GM18907 (cell line): ENCODE measurements around the gene CEBPG.

Experiments used
- ATAC-seq: cut with Tn5 transposase; IDR thresholded peaks from one replicate; pipeline ENCODE4 v1.9.1; 2021; ENCODE audit warnings: mild to moderate bottlenecking, moderate library complexity; ENCODE audit not compliant: unreplicated experiment

The CEBPG gene

DNA sequence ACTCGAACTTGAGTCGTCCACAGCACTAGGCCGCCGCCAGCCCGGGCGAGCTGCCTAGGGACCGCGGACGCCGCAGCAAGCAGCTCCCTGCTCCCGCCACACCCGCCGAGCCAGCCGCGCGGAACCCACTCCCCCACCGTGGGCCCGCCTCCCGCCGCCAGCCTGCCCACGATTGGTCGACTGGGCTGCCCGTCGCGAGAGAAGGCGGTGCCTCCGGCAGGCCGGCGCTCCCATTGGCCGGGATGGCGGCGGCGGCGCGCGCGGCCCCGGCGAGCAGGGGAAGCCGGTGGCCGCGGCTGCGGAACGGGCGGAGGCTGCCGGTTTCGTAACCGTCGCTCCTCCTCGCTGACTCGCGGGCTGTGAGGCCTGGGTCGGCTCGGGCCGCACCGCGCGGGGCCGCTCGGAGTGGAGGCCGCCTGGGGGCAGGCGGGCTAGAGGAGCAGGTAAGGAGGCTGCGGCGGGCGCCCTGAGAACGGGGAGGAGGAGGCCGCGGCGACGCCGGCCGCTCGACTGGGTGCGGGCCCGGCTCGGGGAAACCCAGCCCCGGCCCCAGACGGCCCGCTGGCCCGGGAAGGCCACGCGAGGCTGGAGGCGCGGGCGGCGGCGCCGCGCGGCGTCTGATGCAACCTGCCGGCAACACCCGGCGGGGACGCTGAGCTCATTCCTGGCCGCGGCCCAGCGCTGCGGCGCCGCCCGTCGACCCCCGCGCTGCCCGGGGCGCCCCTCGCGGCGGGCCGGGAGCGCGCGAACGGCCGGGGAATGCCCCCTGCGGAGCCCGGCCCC is at the start of gene CEBPG:
CEBPG (plus strand) TSS at position 257 of the 783 bp plus-strand sequence. CDS start 5,531 bp downstream, outside the sequence.
- peak; percentile 88 for ATAC-seq

DNA sequence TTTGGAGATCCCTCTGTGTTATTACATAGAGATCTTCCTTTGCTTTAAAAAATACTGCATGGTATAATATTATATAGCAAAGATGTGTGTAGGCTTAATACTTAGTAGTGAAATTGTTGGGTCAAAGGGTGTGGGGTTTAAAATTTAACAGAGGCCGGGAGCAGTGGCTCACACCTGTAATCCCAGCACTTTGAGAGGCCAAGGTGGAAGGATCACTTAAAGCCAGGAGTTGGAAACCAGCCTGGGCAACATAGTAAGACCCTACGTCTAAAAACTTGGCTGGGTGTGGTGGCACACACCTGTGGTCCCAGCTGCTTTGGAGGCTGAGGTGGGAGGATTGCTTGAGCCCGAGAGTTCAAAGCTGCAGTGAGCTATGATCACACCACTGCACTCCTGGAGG is 48.9 kb upstream of the CEBPG start:
- ATAC-seq: no peak

GRCh38 chr19:33325920-33326319 is 47.6 kb upstream of the CEBPG start:
- ATAC-seq: no peak

DNA sequence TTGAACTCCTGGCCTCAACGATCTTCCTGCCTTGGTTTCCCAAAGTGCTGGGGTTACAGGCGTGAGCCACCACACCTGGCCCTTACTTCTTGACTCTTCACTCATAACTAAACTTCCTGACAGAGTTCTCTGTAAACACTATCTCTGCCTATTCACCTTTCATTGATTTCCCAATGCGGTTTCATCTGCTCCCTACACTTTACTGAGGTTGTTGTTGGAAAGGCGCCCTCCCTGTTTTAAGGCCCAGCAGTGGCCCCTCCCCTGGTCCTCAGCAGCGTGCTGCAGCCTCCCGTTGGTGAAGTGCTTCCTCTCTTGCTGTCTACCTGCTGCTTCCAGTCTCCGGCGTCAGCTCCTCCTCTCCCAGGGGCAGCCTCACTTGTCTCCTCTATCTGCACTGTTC is 44.4 kb upstream of the CEBPG start:
- no peak for ATAC-seq

DNA sequence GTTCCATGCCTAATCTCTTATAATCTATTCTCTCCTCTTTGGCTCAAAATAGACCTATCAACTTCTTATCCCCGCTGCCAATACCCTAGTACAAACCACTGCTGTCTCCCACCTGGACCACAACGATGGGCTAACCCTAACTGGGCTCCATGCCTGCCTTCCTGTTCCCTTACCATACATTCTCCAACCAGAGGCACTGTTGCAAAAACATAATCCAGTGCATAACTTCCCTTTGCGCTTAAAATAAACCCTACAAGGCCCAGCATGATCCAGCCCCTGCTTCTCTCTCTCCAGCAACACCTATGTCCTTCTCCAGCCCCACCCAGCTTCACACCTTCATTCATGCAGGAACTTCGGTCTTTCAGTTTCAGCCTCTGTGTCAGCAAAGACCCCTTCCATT is 43.8 kb upstream of the CEBPG start:
- ATAC-seq: no peak

- ATAC-seq: no peak
These were observed 41.3 kb upstream of the CEBPG start for GRCh38 chr19:33332248-33332647.

DNA sequence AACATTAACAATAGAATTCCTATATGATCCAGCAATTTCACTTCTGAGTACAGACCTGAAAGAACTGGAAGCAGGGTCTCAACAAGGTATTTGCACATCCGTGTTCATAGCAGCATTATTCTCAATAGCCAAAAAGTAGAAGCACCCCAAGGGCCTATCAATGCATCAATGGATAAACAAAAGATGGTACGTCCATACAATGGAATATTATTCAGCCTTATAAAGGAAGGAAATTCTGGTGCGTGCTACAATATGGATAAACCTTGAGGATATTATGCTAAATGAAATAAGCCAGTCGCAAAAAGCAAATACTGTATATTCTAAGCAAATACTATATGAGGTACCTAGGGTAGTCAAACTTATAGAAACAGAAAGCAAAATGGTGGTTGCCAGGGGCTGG is 40.4 kb upstream of the CEBPG start:
- no peak for ATAC-seq

DNA sequence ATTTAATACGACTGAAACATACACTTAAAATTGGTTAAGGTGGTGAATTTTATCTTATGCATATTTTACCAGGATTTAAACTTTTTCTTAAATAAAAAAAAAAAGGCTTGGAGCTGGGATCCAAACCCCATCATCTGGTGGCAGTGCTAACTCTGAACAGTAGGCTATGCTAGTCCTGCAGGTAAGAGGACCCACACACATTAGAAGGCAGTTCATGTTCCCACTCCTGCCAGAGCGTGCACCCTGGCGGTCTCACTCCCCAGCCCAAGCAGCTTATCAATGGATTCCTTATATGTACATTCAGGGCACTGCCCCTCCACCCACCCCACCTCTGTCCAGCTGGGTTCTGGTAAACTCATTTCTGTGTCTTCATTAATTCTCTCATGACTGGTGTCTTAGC is 39.9 kb upstream of the CEBPG start:
- ATAC-seq: no peak

DNA sequence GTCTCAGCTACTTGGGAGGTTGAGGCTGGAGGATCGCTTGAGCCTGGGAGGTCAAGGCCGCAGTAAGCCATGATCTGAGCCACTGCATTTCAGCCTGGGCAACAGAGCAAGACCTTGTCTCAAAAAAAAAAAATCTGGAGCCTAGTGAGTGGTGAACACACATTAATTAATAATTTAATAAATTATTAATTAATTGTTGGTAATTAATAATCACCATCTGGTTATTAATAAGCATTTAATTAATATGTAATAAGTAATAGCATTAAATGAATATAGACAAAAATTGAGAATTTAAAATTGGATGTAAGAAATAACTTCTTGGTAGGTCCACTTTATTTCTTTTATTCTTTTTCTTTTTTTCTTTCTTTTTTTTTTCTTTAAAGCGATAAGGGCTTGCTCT is 39.2 kb upstream of the CEBPG start:
- ATAC-seq: no peak

GRCh38 chr19:33335446-33335845 is 38.1 kb upstream of the CEBPG start:
- ATAC-seq: no peak

- no peak for ATAC-seq
These were observed 34.2 kb upstream of the CEBPG start for GRCh38 chr19:33339016-33339984.

DNA sequence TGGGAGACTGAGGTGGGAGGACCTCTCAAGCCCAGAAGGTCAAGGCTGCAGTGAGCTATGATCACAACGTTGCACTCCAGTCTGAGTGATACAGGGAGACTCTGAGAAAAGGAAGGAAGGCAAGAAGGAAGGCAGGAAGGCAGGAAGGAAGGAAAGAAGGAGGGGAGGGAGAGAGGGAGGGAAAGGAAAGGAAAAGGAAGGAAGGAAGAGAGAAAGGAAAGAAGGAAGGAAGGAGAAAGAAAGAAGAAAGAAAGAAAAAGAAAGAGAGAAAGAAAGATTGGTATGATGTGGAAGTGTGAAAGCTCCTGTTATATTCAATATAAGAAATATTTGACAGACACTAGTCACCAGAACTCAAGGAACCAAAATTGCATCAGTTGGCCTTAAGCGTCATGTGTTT is 32.5 kb upstream of the CEBPG start:
- no peak for ATAC-seq

DNA sequence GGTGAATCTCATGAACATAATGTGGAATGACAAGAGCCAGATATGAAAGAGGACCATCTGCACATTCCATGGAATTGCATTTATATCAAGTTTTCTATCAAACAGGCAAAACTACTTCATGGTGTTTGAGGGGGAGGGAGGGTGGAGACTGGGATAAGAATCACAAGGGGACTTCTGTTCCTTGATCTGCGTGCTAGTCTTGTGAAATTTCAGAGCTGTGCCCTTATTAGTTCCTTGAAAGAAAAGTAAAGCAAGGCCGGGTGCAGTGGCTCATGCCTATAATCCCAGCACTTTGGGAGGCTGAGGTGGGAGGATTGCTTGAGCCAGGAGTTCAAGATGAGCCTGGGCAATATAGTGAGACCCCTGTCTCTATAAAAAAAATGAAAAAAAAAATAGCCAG is 30.2 kb upstream of the CEBPG start:
- no peak for ATAC-seq

DNA sequence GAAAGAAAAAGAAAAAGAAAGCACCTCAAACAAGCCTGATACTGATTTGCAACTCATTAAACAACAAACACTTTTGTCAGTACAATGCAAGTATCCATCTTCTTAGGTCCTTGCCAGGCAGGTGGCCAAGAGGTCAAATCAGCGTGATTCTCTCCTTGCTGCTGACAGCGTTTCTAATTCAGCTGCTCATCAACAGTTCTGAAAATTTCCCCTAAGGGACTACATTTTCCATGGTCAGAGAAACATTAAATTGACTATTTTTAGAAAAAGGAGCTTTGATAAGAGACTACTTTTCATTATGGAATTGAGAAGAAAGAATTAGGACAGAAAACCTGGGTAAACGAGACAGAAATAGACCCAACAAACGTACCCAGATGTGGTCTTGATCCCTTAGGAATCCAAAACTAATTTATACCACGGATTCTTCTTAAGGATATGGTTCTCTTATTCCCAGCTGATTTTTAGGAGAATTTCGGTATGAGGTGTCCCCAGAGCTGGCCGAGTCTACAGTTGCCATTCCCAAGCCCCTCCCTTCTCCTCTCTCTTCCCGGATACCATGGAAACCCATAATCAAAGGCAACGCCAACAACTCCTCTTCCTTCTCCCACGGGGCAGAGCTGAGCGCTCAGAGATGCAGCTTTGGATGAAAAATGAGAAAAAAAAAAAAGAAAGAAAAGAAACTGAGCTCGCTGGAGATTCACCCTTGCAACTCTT is 29.5 kb upstream of the CEBPG start:
- no peak for ATAC-seq

GRCh38 chr19:33344573-33344925 is 29.0 kb upstream of the CEBPG start:
- no peak for ATAC-seq

- no peak for ATAC-seq
These were observed 28.3 kb upstream of the CEBPG start for GRCh38 chr19:33345163-33345562.

- no peak for ATAC-seq
These were observed 26.8 kb upstream of the CEBPG start for GRCh38 chr19:33346665-33347064.

DNA sequence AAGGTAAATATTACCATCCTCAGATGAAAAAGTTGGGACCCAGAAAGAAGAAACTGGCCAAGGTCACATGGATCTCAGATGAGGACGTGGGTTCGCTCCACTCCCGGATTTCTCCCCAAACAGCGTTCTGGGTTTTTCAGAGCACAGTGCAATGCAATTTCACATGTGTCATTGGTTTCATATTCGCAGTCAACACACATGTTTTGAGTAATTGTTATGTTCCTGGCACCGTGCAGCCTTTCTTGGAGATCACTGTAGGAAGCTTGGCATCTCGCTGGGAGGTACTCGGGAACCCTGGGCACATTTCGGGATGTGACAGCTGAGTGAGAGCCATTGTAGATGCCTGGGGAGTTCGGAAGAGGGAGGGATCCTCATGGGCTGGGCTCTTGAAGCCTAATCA is 26.2 kb upstream of the CEBPG start:
- no peak for ATAC-seq

DNA sequence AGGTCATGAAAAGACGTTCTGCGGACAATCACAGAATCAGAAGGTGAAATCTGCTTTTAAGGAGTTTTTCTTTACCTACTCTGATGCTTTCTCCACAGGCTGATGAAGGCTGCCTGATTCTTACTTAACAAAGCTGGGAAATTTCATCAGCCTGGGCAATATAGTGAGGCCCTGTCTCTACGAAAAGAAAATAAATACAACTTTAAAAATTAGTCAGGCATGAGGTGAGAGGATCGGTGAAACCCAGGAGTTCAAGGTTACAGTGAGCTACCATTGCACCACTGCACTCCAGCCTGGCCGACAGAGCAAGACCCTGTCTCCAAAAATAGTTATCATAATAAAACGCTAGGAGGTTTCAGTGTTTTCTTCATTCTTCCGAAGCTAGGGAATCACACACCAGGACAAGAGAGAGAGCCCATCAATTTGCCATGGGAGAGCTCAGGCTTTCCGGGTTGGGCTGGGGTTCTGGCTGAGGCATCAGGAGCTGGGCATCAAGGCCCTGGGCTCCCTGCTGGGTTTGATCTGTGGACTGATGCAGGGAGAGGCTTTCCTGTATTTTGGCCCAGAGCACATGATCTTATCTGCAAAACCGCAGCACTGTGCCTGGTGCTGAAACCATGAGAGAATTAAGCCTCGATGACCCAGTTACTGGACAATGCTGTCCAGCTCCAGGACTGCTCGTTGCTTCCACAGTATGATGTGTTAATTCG is 25.1 kb upstream of the CEBPG start:
- no peak for ATAC-seq

DNA sequence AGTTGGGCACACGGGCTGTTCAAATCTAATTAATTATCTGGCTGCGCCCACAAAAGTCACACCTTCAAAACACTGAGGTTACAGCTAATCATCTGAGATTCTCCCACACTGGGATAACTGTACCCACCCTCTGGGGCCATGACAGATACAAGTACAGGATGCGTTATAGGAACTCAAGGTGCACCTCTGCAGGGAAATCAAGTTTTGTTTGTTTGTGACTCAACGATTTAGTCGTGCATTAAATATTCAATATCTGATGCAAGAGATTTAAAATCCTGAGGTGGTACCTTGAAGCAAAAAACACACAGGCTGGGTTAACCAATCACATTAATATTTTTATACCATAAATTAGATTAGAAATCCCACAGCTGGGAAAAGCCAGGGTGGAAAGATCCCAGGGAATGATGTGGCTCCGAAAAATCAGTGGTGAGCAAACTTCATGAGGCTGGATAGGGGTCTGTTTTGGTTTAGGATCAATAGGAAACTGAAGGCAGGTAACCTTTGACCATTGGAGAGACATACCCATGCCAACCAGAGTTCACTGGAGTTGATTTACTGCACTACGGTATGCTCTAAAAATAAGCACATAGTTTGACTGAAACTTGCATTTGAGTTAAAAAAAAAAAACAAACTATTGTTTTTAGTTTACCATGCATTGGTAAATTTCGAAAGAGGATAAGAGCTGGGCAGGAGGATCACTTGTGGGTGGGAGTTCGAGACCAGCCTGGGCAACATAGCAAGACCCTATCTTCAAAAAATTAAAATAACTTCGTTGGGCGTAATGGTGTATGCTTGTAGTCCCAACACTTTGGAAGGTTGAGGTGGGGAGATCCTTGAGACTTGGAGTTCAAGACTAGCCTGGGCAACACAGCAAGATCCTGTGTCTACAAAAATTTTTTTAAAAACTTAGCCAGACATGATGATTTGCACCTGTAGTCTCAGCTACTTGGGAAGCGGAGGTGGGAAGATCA is 23.9 kb upstream of the CEBPG start:
- ATAC-seq: no peak
